ENCODE results near the gene PTOV1.

PTOV1 gene

DNA sequence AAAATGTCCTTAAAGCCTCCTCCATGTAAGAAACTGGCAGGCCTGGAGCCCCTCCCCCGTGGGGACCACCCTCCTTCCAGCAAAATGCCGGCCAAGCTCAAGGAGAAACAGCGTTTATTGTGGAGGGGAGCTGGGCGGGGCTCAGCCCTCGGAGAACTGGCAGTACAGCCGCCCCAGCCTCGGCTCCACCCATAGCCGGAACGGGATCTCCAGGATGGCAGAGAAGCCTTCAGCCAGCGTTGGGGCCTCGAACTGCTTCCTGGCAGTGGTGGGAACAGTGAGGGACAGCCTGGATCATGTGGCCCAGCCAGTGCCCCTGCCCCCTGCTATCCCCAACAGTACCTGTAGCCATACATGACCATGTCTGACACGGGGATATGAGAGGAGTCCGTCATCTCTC, 10.1 kb downstream of the PTOV1 start:
- DNase-seq: no peak

DNA sequence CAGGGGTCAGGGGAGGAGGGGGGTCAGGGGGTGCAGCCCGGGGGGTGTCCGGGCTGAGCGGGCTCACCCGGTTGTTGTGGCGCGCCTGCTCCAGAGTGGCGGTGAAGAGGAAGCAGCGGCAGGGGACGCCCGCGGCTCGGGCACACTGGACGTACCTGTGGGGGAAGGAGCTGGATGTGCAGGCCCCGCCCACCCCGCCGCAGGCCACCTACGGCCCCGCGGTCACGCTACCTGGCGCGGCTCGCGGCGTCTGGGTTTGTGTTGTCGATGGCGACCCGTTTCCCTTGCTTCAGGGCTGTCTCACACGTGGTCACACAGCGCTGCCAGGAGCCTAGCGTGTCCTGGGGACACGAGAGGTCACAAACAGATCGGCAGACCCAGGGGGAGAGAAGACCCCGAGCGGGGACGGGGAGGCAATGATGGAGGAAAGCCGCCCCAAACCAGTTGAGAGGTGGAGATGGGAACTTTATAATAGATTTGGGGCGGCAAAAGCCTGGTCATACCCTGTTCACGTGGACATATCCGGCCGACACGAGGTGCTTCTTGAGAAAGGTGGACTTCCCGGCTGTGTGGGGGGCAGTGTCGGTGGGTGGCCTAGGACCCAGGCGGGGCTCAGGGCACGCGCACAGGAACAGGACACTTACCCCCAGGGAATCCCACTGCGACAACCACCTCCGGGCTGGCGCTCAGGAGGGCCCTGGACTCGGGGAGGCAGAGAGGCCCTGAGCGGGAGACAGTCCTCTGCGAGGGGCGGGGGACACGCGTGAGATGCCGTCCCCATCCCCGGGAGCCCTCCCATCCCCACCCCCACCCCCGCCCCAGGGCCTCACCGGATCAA, 10.8 kb downstream of the PTOV1 start:
- no peak for DNase-seq

DNA sequence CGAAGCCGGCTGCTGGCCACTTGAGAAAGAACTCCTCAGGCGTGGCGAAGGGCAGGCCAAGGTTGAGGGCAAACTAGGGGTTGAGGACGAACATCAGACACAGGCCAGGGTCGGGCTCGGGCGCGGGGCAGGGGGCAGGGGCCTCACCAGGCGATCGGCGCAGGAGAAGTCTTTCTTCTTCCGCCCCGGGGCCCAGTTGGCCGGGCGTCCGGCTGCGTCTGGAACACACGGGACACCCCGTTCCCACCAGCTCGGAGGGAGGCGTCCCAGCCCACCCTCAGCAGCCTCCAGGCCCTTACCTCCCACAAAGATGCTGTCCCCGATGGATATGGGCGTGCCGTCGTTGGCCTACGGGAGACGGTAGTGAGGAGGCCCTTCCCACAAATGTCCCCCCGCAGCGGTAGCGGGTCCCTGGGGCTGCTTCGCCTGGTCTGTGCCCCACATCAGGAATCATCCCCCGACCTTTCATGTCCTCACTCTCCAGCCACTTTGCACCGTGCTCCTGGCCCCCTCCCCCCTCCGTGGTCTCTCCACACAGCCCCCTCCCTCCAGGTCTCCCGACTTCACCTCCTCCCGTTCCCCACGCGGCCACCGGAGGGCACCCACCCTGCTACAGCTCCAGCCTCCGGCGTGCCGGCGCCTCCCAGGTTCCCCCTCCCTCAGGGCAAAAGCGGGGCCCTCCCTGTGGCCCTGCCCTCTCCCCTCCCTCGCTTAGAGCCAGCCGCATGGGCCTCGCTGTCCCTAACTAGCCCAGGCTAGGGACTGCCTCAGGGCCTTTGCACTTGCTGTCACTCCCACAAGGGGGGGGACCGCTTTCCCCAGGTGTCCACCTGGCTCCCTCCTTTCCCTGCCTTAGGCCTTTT, 11.7 kb downstream of the PTOV1 start:
- DNase-seq: no peak

DNA sequence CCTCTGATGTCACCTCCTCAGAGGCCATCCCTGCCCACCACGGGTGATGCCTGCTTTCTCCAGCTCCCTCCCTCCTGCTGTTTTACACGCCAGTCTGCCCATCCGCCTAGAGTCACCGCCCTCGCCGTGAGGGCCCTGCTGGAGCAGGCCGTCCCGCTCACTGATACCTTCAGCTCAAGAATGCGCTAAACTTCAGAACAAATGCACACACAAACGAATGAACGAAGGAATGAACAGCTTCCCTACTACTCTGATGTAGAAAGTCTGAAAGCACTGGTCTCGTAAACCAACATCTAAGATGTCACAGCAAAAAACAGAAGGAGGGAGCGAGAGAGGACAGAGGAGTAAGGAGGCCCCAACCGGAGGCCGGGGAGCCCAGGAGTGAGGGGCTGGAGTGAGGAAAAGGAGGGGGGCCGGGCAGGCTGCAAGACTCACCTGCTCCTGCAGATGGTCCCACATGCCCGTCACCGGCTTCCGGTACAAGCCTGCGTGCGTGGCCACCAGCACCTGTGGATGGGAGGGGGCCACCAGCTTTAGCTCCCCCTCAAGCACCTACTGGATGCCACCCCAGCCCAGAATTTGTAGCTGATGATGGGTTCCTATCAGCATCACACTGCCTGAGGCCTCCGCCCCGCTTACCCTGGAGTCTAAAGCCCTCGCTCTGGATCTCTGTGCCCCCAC, 12.4 kb downstream of the PTOV1 start:
- DNase-seq: no peak

DNA sequence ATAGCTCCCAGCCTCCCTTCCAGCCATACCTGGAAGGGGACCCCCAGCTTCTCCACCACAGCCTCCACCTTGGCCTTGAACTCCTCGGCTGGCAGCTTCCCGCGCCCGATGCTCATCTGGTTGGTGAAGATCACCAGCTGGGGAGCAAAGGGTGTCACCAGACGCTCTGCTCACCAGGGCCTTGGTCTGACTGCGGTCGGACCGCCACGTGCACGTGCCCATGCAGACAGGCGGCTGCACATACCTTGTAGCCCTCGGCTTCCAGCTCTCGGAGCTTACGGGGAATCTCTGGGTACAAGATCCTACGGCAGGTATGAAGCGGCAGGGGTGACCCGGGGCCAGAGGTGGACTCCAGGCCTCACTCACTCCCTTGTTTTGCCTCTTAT, 13.0 kb downstream of the PTOV1 start:
- DNase-seq: no peak

DNA sequence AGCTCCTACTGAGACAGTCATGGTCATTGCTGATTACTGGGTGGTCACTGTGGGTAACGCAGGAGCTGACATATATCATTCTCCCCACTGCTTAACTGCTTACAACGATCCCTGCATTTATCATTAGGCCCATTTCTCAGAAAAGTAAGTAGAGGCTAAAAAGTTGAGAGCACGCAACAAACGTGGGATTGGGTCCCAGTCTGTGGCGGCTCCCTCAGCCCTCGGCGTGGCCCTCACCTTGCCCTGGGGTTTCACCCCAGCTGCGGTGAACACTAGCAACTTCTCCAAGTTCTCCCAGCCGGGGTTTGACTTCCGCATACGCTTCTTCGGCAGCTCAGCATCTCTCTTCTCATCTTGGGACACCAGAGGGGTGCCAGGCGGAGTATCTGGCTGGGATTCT, 13.9 kb downstream of the PTOV1 start:
- DNase-seq: no peak

DNA sequence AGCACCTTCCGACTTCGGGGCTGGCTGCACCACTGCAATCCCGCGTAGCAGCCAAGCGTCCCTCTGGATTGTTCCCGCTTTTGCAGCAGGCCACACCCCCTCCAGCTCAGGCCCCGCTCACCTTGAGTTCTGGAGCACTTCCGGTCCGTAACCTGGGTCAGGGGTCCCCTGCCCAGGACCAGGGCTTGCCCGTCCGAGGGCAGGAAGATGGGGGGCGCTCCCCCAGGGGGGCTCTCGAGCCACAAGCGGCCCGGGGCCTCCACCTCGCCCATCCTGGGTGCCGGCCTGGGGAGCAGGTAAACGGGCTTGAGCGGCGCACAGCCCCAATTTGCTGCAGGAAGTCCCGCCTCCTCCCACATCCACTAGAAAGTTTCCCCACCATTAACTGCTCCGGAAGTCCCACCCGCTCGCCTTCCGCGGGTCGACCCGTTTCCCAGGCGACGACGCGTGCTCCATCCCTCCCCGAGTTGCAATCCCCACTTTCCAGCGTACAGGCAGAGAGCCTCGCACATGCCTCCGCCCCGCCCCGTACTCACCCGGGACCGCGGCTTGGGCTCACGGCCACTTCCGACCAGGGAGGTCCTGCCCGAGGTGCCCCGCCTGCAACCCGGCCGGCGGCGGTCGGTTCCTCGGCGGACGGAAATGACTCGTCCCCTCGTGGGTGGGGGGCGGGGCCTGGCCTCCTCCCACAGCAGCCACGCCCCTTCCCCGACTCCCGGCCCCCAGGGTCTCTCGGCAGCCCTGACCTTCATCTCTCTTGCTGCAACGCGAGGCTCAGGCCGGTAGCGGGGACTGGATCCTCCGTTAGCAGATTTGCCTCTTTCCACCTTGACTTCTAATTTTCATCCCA, 16.2 kb downstream of the PTOV1 start, which contains the start of gene PNKP:
Gene PNKP (minus strand): TSS at position 644 of the 850 bp plus-strand sequence. CDS start 372 bp downstream, at position 272.
- peak; percentile 95 for DNase-seq

DNA sequence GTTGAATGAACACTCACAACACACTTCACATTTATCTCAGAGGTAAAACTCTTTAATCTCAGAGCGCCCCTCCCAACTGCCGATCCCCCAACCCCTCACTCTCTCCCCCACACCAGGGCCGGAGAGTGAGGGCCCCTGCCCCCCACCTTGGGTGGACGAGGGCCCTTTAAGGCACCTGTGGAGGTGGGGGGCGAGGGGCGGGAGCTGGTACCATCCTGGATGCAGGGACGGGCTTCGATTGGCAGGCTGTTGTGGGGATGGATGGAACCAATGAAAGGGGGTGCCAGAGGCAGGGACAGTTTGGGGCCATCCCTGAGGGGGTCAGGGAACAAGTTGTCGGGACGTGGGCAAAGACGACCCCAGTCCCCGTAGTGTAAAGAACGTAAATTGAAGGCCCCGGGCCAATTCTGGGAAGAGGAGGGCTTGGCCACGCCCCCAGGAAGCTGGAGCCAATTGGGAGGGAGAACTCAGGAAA, 18.1 kb downstream of the PTOV1 start:
- DNase-seq: no peak

DNA sequence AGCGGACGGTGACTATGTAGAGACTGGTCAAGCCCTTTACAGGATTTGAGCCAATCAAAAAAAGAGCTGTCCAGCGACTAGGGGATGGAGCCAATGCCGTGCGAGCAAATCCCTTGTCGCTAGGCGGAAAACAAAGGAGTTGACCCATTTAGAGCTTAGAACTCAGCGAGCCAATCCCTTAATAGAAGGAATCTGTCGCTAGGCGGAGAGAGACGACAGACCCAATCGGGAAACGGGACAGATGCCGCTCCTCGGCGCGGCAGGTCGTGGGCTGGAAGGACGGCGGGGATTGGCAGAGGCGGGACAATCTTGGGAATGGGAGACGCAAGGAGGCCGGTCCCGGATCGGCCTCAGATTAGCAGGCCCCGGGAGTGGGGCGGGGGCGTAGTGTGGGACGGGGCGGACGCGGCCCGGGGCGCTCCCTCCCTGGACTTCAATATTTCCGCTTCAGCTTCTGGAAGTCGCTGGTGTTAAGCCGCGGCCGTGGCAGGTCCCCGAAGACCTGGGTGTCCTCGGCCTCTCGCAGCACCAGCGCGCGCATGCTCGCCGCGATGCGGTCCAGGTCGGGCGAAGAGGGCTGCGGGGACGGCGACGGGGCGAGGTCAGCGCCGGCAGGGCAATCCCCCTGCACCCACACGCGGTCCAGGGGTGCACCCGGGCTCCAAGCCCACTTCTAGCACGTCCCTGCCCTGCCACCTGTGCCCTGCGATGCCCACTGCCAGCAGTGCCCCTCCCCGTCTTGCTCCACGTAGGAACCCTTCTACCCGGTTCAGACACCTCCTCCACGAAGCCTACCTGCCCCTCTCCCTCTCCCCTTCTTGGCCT, 18.7 kb downstream of the PTOV1 start:
- peak; percentile 99 for DNase-seq

DNA sequence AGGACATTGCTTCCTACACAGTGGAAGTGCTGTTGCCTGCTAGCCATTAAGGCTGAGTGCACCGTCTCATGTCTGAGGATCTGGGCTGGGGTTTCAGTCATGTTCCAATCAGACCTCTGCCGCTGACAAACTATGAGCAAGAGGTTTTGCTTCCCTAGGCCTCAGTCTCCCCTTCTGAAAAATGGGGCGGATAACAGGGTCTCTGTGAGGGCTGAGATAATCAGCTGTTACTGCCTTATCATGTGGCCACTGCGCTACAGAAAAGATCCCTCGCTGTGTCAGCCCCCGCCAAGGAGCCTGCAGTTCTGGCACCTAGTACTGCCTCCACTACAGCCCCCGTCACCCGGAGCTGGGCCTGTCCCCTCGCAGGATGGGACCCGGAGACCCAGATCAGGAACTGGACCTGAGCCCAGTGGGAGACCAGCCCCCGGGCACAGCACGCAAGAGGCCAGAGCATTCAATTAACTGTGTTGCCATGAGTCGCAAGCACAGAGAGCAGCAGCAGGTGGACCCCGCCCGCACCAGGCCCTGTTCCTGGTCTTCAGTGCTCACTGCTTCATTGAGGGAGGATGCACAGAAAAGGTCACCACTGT, 19.4 kb downstream of the PTOV1 start:
- no peak for DNase-seq

DNA sequence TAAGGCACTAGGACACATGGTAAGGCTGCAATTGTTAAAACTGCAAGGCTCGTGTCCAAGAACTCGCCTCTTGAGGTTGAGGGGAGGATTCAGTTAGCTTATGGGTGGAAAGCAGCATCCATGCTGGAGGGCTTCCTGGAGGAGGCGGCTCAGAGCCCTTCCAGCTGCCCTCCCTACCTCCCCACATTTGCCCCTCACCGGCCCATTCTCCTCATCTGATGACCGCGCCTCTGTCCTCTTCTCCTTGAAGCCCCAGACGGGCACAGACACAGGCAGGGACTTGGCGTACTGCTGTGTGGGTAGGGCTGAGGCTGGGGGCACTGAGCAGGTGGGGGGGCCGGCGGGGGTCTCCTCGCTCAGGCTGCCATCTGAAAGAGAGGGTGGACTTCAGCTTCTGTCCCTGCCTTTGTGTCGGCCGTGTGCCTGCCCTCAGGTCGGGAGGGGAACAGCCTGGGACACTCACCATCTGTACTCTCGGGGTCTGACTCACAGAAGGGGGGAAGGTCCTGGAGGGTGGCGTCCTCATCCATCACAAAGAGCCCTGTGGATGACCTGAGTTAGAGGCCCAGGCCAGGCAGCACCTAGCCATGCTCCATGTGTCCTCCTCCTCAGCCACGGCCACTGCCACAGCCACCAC, 20.5 kb downstream of the PTOV1 start:
- DNase-seq: no peak

DNA sequence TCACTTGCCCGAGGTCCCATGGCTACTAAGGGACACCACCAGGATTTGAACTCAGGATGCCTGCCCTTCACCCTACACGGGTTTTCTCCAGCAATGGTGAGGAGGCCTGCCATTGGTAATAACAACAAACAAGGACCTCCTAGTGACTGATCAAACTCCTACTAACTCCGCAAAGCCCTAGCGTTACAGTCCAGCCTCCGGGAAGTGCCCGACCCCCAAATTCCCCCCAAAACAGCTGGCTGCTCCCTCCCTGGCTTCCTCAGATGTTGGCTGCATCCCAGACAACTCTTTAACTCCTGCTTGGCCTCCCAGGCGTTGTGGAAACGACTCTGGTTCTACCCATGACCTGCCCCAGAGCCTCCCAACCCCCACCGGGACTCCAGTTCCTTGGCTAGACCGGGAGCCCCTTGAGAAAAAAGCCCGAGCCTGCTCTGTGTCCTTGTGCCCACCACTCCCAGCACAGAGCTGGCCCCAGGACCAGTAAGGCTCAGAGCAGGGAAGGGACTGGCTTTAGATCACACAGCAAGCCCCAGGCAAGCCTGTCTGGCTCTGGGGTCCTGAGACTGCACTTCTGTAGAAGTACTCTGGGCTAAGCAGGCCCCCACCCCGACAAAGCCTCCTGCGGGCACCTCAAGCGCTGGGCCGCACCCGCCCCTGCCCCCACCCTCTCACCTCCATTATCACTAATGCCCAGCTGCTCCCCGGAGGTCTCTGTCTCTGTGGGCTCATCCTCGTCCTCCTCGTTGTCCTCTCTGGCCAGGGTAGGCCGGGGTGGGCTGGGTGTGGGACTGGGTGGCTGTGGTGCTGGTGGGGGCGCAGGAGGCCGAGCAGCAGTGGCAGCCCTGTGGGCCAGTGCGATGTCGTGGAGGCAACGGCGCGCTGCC, 21.5 kb downstream of the PTOV1 start:
- DNase-seq: no peak

DNA sequence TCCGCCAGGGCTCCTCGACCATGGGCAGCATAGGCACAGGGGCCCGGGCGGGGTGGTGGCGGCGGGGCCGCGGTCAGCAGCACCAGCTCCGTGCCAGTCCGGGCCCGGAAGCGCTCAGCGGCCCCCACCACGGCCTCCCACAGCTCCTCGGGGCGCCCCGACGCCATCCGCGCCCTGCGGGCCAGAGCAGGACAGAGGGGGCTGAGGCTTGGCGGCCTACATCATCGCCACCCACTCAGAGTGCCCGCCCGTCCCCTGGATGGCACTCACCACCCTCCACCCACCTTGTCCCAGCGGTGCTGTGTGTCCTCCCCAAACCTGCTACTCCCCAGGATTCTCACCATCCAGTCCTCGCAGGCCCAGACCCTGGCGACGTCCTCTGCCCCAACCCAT, 22.2 kb downstream of the PTOV1 start:
- DNase-seq: no peak

DNA sequence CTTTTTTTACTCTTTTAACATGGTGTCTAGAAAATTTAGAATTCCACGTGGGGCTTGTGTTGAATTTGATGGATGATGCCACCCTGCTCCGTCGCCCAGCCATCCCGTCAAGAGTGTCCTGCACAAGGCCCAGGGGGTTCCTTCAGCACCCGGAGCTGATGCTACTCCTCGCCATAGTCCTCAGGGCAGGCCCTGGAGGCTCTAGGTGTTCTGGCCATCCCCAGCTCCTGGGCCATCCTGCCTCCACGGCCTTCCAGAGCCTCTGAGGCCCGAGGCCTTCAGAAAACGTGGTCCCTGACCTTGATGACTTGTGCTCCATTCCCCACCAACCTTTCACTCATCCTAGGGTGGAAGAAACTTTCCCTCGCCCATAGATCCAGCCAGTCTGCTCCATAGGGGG, 22.9 kb downstream of the PTOV1 start:
- no peak for DNase-seq

DNA sequence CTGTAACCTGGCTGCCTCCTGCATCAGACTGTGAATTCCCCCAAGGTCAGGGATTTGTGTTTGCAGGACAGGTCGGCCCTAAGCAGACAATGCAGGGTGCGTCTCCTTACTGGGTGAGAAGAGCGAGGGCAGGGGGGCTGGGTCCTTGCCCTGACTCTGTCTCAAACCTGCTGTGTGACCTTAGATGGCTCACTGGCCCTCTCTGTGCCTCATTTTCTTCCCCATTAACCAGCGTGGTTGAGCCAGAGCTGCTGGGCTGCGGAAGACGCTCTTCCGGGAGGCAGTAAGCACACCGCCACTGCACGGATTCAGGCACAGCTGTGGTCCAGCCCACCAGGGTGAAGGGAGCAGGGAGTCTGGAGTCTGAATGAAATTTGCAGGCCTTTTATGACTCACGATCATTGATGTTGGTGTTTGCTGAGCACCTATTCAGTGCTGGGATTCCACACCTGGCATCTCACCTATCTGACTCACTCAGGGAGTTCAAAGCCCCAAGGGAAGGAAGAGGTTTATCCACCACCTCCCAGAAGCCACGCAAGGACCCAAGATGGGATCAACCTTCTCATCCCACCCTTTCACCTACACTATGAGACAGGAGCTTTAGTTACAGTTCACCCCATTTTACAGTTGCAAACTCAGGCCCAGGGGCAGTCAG, 23.7 kb downstream of the PTOV1 start:
- no peak for DNase-seq

DNA sequence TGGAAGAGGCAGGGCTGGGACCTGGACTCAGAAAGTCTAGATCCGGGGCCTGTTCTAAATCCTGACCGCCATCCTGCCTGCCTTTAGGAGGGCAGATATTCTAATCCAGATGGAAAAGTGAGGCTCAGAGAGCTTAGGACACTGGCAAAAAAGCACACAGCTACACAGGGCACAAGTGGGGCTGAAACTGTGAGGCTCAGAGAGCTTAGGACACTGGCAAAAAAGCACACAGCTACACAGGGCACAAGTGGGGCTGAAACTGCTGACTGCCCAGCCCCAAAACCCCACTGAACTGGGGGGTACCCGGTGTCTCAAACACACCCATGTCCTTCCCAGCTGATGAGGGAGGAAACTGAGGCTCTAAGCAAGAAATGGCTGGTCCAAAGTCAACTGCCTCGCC, 24.2 kb downstream of the PTOV1 start:
- DNase-seq: no peak

DNA sequence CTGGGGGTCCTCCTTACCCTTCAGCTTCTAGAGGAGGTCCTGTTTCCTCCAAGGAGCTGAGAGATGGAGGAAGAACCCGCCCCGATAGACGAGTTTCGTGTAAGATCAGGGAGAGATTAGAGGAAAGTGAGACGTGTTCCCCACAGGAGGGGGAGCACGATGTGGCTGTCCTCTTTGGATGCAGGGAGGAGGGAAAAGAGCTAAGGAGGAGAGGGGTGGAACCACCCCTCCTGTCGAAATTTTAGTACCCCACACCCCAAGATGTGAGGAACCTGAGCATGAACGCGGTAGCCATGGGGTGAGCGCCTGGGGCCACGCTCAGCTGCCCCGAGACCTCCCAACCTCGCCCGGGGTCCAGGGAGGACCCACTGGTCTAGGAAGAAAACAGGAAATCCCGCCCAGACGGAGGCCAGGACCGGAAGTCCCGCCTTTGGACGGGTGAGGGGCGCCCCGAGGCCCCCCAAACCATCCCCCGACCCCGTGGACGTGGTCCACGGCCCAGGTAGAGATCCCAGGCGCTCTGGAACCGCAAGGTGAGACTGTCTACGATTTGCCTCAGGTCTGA, 25.0 kb downstream of the PTOV1 start:
- DNase-seq: no peak

DNA sequence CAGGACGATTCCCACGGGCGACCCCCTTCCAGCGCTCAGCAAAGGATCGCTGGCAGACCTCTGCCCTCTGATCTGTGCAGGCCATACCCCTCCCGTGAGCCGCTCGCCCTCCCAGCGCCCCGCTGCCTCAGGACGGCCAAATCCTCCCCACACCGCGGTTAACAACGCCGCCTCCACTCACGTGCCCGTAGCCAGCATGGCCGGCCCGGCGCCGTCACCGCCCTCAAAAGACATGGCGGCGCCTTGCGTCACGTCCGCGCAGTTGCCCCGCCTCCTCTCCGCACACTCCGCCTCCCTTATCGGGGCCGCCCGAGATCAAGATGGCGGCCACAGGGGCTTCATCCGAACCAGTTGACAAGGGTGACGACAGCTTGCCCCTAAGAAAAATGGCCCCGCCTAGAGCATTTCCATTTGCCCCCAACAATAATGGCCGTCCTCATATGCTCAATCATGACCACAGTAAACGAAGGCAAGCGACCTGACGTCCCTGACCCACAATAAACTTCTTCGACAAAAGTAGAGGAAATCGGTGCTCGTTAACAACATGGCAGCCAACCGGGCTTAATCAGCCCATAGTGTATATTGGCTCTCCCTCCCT, 25.6 kb downstream of the PTOV1 start:
- peak; percentile 99 for DNase-seq

Data from suppressor macrophage treated with lipopolysaccharide for 4 hours (primary cell).